HG03060 (cell line): ENCODE data around the gene CDC37L1.

Experiments
- ATAC-seq: cut with Tn5 transposase; IDR thresholded peaks from one replicate; pipeline ENCODE4 v1.9.1; 2021; ENCODE audit warnings: low read depth, moderate number of reproducible peaks; ENCODE audit not compliant: unreplicated experiment

CDC37L1 gene

GRCh38 chr9:4667681-4668080 is 11.7 kb upstream of the CDC37L1 start:
- ATAC-seq, result no peak

GRCh38 chr9:4668604-4669003 is 10.8 kb upstream of the CDC37L1 start:
- ATAC-seq, result no peak

- no peak for ATAC-seq
Measured at GRCh38 chr9:4669890-4670289, 9.5 kb upstream of the CDC37L1 start.

- no peak for ATAC-seq
Measured at GRCh38 chr9:4670591-4670990, 8.8 kb upstream of the CDC37L1 start.

- no peak for ATAC-seq
Measured at GRCh38 chr9:4671737-4672136, 7.6 kb upstream of the CDC37L1 start.

- ATAC-seq, result no peak
Measured at GRCh38 chr9:4674783-4675182, 4.6 kb upstream of the CDC37L1 start.

GRCh38 chr9:4677392-4677791 is 2.0 kb upstream of the CDC37L1 start:
- no peak for ATAC-seq

GRCh38 chr9:4678679-4679267 is 596 bp upstream of the CDC37L1 start:
- no peak for ATAC-seq

- ATAC-seq, result no peak
Measured at GRCh38 chr9:4680173-4680525, 780 bp downstream of the CDC37L1 start.

GRCh38 chr9:4680750-4681149 is 1.4 kb downstream of the CDC37L1 start:
- ATAC-seq, result no peak

- no peak for ATAC-seq
Measured at GRCh38 chr9:4684820-4685219, 5.5 kb downstream of the CDC37L1 start.

GRCh38 chr9:4686112-4686511 is 6.7 kb downstream of the CDC37L1 start:
- ATAC-seq, result no peak

GRCh38 chr9:4686584-4686983 is 7.2 kb downstream of the CDC37L1 start:
- ATAC-seq, result no peak

- no peak for ATAC-seq
Measured at GRCh38 chr9:4689021-4689420, 9.7 kb downstream of the CDC37L1 start.

- ATAC-seq, result peak; percentile 50
Measured at GRCh38 chr9:4689687-4690104, 10.3 kb downstream of the CDC37L1 start.

GRCh38 chr9:4690144-4690543 is 10.8 kb downstream of the CDC37L1 start:
- no peak for ATAC-seq

- ATAC-seq, result no peak
Measured at GRCh38 chr9:4691795-4692194, 12.4 kb downstream of the CDC37L1 start.

GRCh38 chr9:4700091-4700490 is 20.7 kb downstream of the CDC37L1 start:
- ATAC-seq, result no peak

GRCh38 chr9:4700932-4701331 is 21.6 kb downstream of the CDC37L1 start:
- no peak for ATAC-seq

- no peak for ATAC-seq
Measured at GRCh38 chr9:4701526-4701925, 22.2 kb downstream of the CDC37L1 start.

- ATAC-seq, result no peak
Measured at GRCh38 chr9:4704129-4704528, 24.8 kb downstream of the CDC37L1 start.

- no peak for ATAC-seq
Measured at GRCh38 chr9:4706021-4706420, 26.7 kb downstream of the CDC37L1 start.

- ATAC-seq, result no peak
Measured at GRCh38 chr9:4706971-4707622, 27.7 kb downstream of the CDC37L1 start.
